Fibroblast of skin of scalp (primary cell): ENCODE data around the gene ANXA2.
A peak's percentile ranks its signal among the peaks of the same experiment; 100 is the strongest.
"Not testable (repeated sequence)": the region's sequence is repeated elsewhere in the genome, so short reads cannot be mapped to it uniquely, and the experiment has no call there.

Experiments
- DNase-seq: peaks from one replicate; pipeline ENCODE4 v3.0.0-alpha.2; 2013

The ANXA2 gene

DNA sequence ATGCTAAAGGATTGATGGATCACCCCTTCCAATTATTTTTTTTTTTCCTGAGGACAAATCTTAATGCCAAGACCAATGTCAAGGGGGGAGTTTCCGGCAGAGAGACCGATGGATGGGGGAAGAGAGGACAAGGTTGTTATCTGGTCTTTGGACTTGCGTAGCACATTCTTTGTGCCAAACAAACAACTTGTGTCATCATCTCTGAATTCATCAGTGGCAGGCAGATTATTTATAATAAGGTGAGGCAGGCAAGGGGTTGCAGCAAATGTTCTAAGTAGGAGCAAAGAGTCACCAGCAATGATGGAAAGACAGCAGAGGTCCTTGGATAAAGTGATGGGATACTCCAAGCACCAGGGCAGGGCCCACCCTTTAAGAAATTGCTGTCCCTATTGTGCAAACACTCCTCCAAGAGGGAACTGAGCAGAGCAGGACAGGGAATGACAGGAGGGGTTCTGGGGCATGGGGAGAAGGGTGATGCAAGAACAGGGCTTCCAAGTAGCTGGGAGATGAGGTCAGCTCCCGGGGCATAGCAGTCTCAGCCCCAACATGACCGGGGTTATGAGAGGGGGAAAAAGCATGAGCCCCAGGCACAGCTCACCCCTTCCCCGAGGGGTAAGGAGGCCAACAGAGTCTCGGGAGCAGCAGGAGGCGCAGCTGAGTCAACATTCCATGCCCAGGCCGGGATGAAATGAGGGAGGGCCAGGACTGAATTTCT lies 57.4 kb downstream of the ANXA2 start:
- DNase-seq: peak; percentile 78

DNA sequence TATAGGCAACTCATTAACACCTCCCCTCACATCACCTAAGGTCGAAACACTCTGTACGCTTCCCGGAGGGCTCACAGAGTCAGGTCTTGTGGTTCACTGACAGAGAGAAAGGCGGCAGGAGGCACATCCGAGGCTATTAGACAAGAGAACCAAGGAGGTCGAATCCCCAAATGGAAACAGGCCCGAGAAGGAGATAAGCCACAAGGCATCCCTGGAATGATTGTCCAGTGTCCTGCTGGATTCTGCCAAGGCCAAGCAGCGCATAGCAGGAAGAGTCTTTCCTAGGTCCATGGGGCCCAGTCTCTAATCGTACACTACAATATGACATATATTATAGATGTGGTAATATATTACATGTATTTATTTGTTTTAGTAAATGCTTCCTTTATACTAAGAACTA lies 58.5 kb downstream of the ANXA2 start:
- DNase-seq: no peak

DNA sequence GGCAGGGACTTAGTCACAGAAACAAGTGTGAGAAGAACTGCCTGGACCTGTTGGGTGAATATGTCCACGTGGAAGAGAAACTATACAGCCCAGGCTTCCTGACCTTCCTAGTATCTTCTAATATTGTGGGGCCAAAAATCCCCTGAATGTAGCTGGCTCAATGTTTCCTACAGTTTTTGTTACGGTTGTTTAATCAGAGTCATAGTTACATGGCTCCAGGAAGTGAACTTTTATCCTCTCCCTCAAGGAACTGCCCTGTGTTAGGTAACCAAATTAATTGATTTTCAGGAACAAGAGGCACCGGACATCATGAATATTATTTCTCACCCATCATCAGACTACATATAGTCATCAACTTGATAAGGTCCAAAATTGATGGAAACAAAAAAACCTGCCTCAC lies 59.0 kb downstream of the ANXA2 start:
- no peak for DNase-seq

DNA sequence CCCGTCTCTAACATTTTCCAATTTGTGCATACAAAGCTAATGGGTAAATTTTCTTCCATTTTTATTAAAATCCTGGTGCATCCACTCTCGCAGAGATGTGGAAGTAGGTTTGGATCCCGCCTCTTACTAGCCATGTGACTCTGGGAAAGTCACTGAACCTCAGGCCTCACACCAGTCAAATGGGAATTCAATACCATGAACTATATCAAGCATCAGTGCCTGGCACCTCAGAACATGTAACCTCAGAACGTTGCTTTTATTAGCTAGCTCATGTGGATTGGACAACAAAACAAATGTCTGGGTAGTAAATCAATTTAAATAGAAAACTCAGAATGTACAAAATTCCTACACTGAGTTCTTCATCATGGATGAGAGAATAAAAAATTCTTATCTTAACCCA lies 60.7 kb downstream of the ANXA2 start:
- DNase-seq: no peak

DNA sequence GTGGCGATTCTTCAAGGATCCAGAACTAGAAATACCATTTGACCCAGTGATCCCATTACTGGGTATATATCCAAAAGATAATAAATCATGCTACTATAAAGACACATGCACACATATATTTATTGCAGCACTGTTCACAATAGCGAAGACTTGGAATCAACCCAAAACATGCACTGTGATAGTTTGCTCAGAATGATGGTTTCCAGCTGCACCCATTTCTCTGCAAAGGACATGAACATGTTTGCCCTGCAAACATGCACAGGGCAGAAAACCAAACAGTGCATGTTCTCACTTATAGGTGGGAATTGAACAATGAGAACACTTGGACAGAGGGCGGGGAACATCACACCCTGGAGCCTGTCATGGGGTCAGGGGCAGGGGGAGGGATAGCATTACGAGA lies 62.5 kb downstream of the ANXA2 start:
- not testable (repeated sequence) for DNase-seq

DNA sequence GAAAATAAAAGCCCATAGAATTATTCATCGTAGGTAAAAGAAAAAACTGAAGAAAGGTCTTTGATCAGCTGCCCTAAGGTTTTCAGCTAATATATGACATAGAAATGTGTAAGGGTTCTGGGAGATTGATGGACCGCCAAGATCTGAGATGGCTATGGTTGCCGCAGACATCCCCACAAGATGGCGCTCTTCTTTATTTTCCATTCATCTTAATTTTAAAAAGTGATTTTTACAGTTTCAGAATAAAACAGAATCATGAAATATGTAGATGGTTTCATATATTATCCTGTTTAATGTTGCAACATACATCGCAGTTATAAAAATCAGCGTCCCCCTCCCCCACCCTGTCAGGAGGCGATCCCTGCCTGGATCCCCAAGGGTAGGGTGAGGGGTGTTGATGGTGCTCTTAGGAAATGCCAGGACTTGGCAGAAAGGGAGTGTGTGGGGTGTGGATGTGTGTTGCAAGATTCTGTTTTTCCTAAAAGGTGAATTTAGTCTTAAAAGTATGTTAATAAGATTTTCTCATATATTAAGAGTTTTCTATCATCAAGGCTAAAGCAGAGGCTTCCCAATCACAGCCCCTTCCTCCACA lies 68.8 kb downstream of the ANXA2 start:
- DNase-seq: no peak

DNA sequence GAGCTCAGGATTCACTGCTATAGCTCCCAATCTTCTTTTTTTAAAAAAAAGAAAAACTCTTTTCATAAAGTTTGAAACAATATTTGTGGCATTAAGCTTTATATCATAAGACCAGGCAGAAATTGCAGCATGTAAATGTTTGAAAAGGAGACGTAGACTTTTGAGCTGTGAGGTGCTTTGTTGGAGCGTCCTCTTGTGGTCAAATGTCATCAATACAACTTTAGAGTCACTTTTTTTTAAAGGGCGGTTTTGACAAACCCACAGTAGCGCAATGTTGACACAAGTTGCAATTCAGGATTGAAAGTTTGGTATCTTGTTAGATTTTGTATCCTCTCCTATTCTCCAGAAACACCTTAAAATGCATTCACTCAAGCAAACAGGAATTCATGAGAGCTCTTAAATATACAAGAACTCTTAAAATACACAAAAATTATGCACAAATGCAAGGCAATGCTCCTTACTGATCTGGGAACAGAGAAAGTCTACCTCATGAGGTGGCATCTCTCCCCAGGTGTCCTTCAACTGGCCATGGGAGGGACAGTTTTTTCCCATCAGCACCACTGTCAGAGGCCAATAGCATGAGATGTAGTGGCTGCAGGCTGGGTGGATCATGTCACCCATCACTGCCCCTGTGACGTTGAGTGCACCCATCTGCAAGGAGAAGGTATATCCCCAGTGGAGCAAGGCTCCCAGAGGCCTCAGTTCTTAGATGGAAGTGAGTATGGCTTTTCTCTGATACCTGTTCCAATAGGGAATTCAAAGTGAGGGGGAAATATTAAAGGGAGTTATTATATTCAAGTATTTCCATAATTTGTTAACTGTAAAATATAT lies 70.7 kb downstream of the ANXA2 start:
- peak; percentile 65 for DNase-seq

DNA sequence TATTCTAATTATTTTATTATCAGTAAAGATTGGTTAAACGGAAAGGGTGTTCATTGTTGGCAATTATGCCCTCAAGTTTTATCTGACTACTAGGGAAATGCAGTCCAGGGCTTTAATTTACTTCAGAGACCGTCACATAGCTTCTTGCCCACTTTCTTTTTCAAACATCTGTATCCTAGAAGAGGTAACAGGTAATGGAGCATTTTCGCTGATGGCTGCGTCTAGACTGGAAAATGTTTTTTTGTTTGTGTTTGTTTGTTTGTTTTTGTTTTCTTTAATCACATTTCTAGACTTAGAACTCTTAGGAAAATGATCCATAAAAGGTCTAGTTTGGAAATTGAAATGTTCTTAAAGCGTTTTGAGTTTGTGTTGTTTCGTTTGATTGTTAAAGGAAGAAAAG lies 71.4 kb downstream of the ANXA2 start:
- DNase-seq: no peak

DNA sequence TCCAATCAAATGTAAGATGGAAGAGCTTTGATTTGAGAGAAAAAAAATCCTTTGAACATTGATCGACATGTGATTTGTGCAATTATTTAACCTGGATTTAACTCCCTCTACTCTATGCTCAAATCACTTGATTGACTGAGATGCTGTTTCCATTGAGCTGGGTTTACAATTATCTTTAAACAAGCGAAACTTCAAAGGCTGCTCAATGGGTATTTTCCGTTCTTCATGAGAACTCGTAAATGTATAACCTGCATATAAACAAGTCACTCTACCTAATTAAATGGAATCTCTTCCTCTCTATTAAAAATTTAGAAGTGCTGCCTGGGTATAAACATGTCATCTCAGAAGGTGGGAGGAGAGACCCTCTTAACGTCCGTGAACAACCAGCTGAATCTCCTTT lies 71.9 kb downstream of the ANXA2 start:
- no peak for DNase-seq

DNA sequence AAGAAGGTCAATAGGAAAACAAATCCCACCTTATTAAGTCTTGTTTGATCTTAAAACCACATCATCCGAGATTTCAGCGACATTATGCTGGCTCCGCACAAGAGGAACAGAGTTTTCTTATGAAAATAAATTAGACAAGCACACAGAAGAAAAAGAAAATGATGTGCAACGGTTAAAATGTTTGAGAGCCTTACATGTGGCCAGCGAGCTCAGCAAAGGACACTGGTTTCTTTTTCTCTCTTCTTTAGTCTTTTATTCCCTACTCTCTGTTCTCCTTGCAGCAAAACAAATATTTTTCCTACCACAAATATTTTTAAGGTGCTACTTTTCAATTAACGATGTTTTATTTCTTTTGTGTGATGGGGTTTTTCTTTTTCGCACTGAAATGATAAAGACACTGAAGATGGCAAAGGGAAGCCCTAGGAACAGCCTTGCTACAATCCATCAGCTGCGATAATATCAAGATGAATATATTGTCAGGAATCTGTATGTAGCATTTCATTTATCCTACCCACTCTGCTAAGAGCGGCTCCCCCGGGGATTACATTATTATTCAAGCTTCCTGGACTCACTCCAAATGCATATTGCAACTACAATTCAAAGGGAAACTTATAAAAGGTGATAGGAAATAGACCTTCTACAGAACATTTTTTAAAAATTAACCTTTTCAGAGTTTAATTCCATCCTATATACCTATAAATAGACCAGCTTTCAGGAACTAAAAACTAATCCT lies 72.9 kb downstream of the ANXA2 start:
- peak; percentile 57 for DNase-seq

DNA sequence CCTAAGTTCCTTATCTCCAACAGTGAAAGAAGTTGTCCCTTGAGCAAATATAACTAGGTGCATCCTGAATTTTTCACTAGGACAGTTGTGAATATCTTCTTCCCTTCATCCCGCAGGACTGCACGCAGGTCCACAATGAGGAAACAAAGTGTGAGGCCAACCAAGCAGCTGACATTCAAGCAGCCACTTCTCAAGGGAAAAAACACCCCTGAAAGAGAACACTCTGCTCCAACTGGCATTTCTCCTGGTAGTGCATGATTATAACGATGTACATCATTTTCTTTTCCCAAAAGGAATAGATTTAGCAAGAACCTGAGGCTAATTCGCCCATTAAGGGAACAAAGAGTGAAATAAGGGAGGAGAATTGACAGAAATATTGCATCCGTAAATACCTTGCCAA lies 74.5 kb downstream of the ANXA2 start:
- no peak for DNase-seq

DNA sequence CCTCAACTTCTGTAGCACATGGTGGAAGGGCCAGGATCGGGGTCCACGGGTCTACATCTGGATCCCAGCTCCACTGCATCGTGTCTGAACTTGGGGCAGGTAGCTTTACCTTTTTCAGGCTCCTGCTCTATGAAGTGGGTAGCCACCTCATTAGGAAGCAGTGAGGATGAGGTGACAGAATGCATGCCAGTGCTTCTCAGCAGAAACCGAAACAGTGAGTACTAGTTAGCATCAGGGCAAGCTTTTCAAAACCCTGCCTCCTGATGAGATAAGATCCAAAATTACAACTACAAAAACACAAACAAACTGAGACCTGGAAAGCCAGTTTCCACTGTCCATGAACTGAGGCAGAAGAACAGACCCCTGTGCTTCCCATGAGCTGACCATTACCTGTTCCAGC lies 77.4 kb downstream of the ANXA2 start:
- DNase-seq: no peak

DNA sequence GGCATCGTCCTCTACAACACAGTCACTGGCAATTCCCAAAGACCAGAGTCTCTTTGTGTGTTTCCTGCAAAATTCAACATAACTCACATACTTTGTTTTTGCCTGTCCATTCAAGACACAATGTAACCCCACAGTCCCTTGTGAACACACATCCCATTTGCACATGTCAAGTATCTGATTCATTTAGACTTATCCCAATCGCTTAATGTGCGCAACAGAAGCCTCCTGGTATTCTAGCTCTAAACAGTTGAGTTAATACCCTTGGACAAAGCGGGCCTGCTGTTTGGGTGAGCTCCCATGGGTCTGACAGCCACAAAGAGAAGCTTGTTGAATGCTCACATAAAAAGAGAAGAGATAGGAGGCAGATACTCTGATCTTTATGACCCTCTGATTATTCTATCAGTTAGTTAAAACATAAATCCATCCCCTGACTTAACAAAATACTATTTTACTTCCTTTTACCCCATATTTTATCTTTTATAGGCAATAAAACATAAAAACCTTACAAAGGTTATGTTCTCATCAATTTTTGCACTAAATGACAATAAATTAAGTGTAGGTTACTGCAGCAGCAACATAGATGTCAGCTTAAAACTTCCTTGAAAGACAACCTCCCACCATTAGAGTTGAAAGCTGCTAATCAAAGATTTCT lies 79.4 kb downstream of the ANXA2 start:
- DNase-seq: no peak

DNA sequence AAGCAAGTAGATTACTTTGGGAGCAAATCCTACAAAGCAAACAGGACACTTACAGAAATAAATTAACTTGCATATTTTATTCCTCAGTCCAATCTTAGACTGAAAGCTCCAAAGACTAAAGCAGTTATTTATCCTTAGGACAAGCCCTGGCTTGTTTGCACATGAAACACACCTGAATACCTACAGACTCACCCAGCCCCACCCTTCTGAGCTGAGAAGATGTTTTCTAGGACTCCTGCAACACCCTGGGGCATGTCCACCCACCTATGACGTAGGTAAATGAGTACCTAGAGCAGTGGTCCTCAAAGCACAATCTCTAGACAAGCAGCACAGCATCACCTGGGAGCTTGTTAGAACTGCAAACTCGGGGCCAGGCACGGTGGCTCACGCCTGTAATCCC lies 80.8 kb downstream of the ANXA2 start:
- DNase-seq: no peak

DNA sequence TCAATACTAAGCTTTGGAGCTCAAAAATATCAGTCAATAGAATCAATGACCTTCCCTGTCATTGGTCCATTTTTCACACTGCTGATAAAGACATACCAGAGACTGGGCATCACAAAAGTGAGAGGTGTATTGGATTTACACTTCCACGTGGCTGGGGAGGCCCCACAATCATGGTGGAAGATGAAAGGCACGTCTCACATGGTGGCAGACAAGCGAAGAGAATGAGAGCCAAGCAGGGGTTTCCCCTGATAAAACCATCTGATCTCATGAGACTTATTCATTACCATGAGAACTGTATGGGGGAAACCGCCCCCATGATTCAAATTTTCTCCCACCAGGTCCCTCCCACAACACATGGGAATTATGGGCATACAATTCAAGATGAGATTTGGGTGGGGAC lies 81.9 kb downstream of the ANXA2 start:
- no peak for DNase-seq

DNA sequence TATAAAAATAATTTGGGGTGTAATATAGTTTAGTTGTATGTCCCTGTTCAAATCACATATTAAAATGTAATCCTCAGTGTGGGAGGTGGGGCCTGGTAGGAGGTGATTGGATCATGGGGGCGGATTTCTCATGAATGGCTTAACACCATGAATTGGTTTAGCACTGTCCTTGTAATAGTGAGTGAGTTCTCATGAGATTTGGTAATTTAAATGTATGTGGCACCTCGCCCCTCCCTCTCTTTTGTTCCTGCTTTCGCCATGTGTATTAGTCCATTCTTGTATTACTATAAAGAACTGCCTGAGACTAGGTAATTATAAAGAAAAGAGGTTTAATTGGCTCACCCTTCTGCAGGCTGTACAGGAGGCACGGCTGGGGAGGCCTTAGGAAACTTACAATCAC lies 83.9 kb downstream of the ANXA2 start:
- no peak for DNase-seq

DNA sequence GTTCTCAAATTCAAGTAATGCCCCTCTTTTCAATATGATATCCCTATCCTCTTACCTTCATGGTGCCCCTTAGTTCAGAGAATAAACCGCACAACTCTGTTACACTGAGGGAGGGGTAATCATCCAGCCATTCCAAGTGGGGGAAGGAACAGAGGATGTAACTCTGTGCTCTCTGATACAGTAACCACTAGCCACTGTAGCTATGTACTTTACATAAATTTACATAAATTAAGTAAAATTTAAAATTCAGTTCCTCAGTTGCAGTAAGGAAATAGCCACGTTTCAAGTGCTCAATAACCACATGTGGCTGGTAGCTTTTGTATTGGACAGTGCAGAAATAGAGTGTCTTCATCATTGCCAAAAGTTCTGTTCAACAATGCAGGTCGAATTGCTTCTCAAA lies 90.8 kb downstream of the ANXA2 start:
- no peak for DNase-seq

DNA sequence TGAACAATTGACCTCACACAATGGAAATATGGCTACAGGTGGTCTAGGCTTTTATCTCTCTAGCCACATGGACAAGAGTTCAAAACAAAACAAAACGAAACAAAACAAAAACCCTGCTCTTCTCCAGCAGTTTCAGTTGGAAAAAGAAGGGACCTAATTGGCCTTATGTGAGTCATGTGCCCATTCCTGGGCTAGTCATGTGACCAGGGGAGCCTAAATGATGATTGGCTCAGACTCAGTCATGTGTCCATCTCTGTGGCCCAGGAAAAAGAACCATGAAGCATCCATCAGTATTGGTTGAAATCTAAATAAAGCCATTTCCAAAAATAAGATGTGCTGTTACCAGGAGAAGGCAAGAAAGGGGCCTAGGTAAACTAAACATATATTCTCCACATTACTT lies 96.8 kb downstream of the ANXA2 start:
- DNase-seq: peak; percentile 3

DNA sequence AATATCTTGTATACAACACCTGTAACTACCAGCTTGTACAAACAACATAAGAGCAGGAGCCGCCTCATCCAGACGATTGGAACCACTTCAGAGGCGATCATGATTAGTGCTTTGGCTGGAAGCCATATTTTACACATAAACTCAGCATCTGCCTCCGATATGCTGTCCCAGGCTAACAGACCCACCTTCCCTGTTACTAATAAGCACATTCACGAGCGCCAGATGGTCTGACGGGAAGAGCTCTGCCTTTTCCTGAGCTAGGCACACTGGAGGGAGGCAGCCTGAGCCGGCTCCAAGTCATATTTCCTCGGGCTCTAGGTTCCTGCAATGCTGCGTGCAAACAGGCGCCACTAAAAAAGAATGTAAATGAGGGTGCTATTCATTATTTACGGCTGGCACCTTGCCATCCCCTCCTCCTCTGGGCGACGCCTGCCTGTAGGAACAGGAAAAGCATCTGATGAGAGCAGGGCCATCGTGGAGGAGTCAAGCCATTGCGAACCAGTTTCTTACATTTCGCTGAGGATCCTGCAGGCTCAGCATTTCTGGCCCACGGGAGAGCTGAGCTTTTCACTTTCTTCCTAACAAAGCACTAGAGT lies 98.2 kb downstream of the ANXA2 start:
- peak; percentile 46 for DNase-seq
